Cortex of kidney (tissue), 1 donor: ENCODE data around the gene FBN1.

Experiments used
- DNase-seq: peaks from one replicate; lab custom pipeline; 2025; lab: John Stamatoyannopoulos, UW

FBN1 gene

DNA sequence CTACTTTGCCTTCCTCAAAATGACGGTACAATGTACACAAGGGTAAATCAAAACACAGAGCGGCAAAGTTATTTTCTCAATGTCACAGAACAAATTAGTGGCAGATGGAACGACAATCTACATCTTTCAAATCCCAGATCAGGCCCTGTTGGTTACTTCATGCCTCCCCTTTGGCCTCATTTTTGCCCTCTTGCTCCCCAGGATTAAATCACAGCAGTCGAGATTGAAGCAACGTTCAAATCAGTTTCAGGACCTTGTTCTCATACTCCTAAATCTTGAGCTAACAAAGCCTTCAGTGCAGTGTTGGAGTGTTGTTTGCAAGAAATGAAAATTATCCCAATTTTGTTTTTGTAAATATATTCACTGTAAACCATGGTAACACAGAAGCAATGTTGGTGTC lies 91.4 kb downstream of the FBN1 start:
- no peak for DNase-seq

DNA sequence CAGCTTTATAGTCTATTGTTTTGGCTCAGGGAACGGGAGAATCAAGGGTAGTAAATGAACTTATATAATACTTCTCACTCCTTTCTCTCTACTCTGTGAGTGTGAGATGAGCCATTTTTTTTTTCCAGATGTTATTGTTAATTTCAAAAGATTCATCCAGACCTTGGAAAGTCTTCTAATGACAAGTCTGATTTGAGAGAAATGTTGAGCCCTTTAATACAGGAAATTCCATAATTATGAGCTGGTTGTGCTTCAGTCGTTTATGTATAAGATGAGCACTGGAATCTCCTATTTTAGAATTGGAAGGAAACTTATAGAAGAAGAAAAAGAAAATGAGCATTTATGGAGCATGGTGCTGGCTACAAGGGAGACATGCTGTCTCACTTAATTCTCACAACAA lies 92.0 kb downstream of the FBN1 start:
- DNase-seq: no peak

DNA sequence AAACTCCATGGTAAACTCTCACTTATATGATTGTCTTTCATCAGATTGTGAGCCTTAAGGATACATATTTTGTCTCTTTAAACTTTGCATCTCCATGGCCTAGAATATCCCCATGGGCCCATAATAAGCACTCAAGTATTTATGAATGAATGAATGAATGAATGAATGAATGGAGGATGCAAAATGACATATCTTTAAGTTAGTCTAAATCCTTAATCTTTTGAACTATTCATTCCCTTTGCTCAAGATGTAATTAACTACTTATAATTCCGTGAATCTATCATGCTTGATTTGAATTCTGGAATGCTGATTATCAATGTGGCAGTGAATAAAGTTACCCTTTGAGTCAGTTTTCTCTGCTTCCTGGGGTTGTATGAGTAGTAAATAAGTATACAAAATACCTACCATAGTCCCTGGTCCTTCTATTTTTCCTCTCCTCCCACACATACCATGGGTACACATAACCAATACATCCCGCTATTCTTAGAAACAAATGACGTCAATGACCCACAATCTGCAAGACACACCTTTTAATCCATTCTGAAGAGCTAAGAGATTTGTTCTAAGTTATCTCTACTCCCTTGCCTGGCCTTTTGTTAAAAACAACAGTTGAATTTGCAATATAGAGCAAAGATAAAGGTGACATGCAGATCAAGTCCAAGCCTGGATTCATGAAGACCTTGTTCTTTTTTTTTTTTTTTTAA lies 94.5 kb downstream of the FBN1 start:
- DNase-seq: no peak

DNA sequence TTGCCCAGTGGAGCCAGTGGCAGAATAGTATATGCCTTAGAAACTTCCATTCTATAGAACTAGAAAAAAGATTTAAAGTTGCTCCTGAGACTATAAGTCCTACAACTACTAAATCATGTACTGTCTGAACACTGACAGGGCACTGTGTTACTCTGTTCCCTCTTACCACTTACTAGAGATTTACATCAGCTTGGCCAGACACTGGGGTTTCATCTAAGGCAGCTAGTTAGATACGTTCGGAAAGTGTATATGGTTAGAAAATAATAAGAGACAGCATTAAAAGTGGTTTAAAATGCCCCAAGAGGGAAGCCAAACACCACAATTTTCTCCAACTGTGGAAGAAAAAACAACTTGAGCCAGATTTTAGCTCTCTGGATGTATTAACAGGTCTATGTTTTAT lies 97.1 kb downstream of the FBN1 start:
- DNase-seq: no peak

DNA sequence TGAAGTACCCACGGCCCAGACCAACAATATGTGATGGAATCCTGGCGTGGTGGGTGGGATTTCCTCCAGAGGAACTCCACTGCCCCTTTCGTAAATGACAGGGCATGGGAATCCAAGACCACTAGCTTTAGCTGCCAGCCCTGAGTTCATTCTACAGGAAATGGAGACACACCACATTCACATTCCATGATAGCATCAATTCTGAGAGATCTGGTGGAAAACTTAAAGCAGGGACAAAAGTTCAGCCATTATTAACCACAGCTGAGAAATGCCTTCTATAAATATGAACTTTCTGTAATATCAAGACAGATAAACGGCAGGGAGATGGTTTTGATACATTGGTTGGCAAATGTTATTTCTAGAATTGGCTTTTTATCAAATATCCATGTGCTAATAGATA lies 98.2 kb downstream of the FBN1 start:
- DNase-seq: no peak

DNA sequence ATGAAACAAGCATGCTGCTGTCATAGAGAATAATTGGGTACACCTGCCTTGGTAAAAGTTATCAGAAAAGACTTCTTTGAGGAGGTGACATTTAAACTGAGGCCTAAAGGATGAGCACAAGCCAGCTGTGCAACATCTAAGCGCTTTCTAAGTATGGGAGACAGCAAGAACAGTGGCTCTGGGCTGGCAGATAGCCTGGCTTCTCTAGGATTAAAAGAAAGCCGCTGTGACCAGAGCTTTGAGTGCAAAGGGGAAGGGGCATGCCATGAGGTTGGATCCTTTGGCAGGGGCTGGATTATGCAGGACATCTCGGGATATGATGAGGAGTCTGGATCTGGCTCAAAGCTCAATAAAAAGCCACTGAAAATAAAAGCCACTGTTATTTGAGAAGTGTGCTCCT lies 99.2 kb downstream of the FBN1 start:
- DNase-seq: no peak

DNA sequence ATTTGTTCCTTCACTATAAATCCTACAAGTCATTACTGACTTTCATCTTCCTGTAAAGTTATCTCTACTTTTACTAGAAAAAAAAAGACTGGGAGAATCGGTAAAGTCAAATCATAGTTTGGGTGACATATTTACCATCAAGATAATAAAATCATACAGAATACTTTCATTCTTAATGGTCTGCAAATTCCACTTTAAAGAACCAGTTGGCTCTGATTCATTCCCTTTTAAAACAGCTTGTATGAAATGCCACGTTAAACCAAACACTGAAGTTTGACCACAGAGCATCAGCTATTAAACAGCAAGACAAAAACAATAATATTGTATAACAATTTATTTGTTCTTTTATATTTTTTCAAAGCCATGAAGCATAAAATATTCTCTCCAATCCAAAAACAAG lies 100.7 kb downstream of the FBN1 start:
- no peak for DNase-seq

DNA sequence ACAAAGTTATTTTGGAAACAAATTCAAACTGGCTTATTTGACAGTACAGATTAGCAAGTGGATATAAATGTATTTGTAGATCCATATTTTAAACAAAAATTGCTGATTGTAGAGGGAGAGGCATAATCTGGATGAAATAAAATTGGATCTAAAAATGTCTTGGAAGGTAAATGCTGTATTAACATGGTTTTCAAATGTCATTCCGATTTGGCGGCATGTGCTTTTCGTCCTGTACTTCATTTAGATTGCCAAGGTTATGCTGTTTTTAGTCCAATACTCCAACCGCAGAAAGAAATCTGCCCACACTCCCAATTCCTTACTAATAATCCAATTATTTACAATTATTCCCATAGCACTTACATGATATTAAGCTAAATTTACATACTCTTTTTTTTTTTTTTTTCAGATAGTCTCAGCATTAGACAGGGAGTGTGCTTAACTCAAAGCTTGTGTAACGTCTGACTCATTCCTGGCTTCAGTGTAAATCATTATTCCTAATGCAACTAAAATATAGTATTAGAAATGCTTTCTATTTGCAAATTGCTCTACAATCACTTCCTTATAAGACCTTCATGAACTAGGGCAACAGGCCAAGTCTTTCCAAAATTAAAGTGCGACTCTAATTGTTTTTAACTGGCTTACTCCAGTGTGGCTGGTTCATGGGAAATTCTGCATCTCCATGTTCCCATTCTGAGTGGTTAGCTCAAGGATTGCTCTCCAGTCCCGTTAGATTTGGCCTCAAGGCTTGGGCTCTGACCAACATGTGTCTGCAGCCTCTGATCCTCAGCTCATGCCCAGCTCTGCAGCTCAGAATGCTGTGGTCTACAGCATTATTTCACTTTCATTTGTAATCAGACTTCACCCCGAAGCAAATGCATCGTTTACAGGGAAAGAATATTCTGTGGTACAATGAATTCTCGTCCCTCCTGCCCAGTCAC lies 103.9 kb downstream of the FBN1 start:
- DNase-seq: no peak

DNA sequence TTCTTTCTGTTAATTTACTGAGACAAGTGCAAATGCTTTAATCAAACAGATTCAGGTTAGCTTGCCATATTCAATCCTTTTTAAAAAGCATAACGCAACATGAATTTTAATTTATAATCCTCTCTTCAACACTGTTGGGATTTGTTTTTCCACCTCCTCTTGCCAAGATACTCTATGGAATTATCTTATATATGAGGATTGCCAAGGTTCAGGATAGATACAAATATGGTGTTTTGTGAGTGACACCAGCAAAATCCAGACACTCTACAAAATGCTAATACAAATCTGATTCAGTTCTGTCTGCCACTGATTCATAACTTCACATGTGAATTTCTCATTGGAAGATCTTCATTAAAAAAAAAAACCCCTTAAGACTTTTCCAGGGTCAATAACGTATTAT lies 104.8 kb downstream of the FBN1 start:
- DNase-seq: no peak

DNA sequence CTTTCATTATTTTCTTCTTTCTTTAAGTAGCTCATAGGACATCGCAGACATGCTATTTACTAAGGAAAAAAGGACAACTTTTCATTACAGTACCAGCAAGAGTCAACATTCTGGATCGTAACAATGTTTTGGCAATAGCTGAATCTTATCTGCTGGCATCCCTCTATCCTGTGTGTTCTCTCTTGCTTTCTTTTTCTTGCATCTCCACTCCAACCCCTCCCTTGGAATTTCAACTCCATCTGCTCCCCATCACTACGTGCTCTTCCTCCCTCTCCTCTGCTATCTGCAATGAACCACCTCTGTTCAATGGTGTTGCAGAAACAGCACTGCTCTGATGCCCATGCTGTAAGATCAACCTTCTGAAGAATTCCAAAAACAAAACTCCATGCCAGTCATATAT lies 106.6 kb downstream of the FBN1 start:
- no peak for DNase-seq

DNA sequence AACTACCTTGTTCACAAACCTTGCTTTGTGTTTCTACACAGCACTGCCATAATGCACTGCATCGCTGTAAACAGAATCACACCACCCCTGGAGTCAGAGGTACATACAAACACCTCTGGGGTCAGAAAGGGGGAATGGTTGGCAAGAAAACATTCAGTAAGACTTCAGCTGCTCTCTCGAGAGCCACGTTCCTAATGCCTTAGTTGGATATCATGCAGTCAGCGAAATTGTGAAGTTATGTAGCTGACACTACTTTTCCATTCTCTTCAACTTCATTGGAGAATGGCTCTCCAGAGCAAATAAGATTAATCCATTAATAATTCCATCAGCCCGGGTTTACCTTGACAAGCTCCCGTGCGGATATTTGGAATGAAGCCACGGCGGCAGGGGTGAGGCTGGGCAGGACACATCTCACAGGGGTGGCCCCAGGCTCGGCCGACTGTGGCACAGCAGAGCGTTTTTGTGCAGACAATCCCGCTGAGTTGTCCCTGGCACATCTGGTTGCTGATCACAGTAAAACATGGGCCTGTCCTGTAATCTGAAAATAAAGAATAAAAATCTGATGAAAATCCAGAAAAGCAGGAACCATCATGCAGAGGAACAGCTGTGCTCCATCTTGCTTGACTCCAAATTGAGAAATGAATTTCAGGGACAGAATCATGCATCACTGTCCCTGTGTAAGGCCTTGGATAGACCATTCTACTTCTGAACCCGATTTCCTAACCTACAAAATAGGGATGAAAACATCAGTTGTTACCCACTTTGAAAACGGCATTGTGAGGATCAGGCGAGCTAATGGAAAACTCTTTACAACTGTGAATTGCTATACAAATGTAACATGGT lies 108.0 kb downstream of the FBN1 start:
- no peak for DNase-seq

DNA sequence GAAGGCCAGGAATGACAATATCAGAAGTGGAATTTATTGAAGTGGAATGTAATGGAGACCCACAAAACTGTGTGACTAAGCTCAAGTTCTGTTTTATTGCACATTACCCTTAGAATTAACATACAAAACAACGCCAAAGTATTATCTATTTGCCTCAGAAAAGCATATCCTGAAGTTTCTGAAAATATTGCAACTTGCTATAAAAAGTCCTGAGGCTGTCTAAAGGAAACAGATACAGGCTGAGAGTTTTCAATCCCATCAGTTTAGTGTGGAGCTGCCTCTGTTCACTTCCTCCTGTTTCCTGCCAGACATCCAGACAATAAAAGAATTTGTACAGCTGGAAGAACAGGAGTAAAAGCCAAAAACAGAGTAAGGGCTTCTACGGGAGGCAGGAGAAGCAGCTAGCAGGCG lies 108.8 kb downstream of the FBN1 start:
- no peak for DNase-seq

DNA sequence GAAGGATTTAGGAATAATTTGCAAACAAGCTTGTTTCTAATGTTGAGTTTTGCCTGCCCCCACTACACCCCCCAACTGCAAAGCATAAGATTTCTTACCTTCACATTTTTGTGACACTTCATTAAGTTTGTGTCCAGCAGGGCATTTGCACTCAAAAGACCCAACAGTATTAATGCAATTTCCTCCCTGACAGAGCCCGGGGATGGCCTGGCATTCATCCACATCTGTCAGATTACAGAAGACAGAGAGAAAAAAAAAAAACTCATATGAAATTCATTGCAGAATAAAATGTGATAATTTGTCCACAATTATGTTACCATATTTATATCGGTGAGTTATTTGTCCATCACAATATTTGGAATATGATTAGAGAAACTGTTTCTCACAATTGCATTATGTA lies 111.5 kb downstream of the FBN1 start:
- DNase-seq: no peak

DNA sequence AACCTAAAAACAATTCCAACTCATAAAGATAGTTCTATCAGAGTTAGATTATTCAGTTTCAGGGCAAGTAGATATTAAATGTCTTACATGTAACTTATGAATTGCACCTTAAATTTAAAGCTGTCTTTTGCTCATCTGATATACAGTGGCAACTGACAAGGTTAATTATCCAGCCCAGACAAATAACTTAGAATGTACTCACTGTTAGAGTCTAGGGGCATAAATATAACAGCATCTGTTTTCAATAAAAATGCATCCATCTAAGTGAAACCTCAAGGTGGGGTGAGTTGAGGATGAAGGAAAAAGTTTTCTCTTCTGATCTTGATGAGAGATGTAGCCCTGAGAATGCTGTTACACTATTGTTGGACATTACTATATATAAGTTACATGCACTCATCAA lies 112.6 kb downstream of the FBN1 start:
- DNase-seq: no peak

DNA sequence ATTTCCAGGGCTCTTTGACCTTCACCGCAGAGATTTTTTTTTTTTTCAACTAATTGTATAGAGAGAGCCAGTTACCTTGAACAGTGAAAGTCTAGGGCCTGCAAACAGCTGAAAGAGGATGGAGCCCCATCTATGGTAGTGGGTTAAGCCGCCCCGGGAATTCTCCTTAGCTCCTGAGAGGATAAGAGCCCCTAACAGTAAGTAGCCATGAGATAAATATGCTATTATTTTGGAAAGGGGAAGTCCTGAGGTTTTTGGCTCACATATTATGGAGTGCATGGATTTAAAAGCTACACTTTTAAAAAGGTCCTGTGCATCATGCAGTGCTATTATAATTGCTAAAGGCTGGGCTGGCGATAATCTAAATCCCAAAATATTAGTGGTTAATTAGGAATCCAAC lies 115.0 kb downstream of the FBN1 start:
- no peak for DNase-seq

DNA sequence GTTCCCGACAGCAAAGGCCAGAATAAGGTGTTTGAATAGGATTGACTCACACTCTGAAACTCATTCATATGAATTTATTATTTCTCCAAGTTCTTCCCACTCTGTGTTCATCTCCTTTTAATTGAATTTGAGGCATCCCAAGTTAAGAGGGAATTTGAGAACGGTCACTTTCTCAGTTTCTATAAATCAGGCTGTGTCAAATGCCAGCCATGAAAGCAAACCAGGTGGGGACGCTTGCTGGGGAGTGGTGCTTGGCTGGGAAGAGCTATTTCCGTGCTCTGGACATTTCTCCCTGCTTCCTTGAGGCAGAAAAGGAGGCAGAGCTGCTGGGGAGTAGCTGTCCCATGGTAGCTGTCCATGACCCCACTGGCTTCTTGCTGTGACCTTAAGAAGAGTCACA lies 116.6 kb downstream of the FBN1 start:
- no peak for DNase-seq

DNA sequence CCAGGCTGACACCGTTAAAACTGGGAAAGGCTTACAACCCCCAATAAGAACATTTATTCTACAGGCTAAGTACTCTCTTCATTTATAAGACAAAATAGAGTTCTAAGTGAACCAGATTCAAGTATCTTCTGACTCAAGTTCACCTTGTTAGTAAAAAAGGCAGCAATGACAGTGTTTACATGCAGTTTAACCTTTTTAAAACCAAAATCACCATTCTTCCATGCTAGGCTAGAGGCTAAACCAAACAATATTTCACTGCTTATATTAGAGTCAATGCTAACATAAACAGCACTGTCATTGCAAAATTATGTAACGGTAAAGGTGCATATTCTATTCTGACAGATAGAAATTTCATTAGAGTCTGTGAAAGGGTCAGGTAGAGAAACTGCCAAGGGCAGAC lies 118.0 kb downstream of the FBN1 start:
- DNase-seq: no peak

DNA sequence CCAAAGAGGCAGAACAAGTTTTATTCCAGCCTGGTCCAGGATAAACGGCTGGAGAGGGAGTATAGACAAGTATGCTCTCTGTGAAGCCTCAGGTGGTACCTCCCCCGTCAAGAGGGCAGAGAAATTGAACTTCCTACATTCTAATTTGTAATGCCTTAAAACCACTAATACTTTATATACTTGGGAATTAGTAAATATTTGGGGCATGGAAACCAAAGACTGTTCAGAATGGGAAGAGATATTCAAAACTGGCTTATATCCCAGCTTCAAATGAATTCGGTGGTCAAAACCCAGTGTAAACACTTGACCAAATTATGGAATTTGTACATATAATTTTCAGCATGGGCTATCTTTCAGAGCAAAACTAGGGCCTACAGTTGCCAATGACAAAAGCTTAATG lies 122.6 kb downstream of the FBN1 start:
- no peak for DNase-seq

DNA sequence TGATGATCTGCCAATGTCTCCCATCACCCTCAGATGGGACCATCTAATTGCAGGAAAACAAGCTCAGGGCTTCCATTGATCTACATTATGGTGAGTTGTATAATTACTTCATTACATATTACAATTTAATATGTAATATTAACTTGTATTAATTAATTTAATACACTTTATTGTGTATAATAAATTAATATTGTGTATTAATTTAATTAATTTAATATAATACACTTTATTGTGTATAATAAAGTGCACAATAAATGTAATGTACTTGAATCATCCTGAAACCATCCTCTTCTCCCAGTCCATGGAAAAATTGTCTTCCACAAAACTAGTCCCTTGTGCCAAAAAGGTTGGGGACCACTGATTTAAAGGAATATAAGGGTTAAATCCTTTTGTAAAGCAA lies 123.4 kb downstream of the FBN1 start:
- no peak for DNase-seq

DNA sequence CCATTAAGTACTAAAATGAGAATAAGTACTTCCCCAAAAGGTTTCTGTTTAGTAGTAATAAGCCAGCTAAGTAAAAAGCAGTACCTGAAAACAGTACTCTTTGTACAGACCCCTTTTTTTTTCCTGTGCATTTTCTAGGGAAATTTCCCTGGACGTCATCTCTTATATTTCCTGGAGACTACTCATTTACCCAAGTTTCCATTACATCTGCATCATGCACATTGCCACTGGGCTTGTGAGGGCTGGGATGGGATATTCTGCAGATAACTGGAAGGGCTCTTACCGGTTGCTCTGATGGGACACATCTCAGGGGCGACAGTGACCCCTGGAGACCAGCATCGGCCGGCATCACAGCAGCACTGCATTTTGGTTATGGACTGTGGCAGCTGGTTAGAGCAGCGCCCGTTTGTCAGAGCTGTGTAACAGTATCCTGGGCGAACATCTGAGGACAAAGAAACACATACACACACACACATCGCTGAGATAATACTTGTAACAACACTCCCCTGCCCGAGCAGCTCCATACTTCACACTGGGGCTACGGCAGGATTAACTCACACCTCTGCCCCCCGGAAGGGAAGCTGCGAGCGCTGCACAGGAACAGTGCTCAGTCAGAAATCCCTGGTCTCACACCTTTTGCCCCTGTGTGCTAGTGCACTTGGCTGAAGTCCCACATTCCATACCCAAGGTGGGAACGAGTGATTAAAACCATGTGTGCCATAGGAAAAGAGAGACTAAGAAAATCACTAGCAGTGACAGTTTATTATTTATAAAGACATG lies 124.9 kb downstream of the FBN1 start:
- DNase-seq: no peak

DNA sequence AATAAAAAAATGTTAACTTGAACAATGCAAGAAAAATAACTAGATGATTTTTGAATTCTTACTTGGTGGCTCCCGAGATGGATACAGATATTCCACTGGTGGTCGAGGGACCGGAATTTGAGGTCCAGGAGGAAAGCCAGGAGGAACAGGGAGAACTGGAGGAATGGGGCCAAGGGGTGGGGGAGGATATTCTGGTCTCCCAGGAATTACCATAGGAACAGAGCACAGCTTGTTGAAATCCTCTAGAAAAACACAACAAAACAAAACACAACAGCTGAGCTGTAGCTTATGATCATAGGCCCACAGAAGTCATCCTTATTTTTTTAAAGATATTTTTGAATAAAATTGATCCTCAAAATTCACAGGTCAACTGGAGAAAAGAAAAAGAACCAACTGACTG lies 129.4 kb downstream of the FBN1 start:
- no peak for DNase-seq

DNA sequence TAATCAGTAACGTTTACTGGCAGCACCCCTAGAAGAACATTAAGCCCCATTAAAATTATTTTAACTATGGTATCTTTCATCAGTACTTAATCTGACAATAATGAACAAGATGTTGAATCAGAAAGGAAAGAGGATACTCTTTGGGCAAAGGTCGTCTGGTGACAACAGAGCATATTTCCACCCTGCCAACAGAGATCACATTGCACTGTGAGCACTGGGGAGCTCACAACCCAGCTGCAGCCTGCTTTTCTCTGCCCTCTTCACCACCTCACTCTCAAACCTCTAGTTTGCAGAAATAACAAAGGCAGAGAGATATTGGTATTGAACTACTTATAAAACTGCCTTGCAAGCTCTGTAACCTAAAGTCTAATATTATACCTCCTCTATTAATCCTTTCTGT lies 130.0 kb downstream of the FBN1 start:
- DNase-seq: no peak
